Activated CD4-positive, alpha-beta memory T cell treated with anti-CD3 and anti-CD28 coated beads for 36 hours (primary cell): ENCODE results near the gene MBD6. TPM values are rescaled to one million over a fixed set of nuclear protein-coding genes. Genes with fewer than 3 reads are reported as not detected.
"Not testable (repeated sequence)": the region's sequence is repeated elsewhere in the genome, so short reads cannot be mapped to it uniquely, and the experiment has no call there.

ENCODE experiments used
- CTCF ChIA-PET: fragments of 350-600 bp; sonication (Branson Sonifier 250); formaldehyde crosslinking; loops from one replicate; lab custom pipeline; 2021; ENCODE audit warnings: antibody characterized with exemption, inconsistent platforms; lab: Charles Lee
- POLR2A ChIA-PET: fragments of 350-600 bp; sonication (Branson Sonifier 250); formaldehyde crosslinking; loops from one replicate; lab custom pipeline; 2021; ENCODE audit warnings: antibody characterized with exemption; lab: Charles Lee
- DNase-seq: peaks from one replicate; pipeline ENCODE4 v3.0.0-alpha.2; 2020
- H3K27ac Mint-ChIP-seq: one replicate; pipeline ENCODE4 v1.8.0; 2021; ENCODE audit warnings: mixed read lengths
- H3K27me3 Mint-ChIP-seq: one replicate; pipeline ENCODE4 v1.8.0; 2021; ENCODE audit warnings: mixed read lengths
- H3K36me3 Mint-ChIP-seq: one replicate; pipeline ENCODE4 v1.8.0; 2021; ENCODE audit warnings: mixed read lengths
- H3K4me1 Mint-ChIP-seq: one replicate; pipeline ENCODE4 v1.8.0; 2021; ENCODE audit warnings: low read depth, mixed read lengths
- H3K4me3 Mint-ChIP-seq: one replicate; pipeline ENCODE4 v1.8.0; 2021; ENCODE audit warnings: mild to moderate bottlenecking, mixed read lengths
- H3K9me3 Mint-ChIP-seq: one replicate; pipeline ENCODE4 v1.8.0; 2021; ENCODE audit warnings: mixed read lengths
- intact Hi-C: fragments of 100-400 bp; cut with micrococcal nuclease; formaldehyde crosslinking; loops from one replicate; pipeline ENCODE4 v1.15.1; 2023
- total RNA-seq, 2 experiments: library from RNA; stranded (reverse); gene quantifications; one replicate each; pipeline ENCODE4 v1.2.3, GENCODE V29; 2021

The MBD6 gene
- total RNA-seq, 2 experiments from 2014 or later, result 43.5 to 48.2 TPM

DNA sequence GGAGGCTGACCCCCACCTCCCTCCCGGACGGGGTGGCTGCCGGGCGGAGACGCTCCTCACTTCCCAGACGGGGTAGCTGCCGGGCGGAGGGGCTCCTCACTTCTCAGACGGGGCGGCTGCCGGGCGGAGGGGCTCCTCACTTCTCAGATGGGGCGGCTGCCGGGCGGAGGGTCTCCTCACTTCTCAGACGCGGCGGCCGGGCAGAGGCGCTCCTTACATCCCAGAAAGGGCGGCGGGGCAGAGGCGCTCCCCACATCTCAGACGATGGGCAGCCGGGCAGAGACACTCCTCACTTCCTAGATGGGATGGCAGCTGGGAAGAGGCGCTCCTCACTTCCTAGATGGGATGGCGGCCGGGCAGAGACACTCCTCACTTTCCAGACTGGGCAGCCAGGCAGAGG, 14.8 kb upstream of the MBD6 start:
- CTCF ChIA-PET, intact Hi-C loops, POLR2A ChIA-PET, H3K27me3 Mint-ChIP-seq, H3K4me1 Mint-ChIP-seq, DNase-seq, H3K27ac Mint-ChIP-seq, H3K4me3 Mint-ChIP-seq, H3K9me3 Mint-ChIP-seq: not testable (repeated sequence)
- H3K36me3 Mint-ChIP-seq, result peaks cover 48% of the 10 kb centered on the region

DNA sequence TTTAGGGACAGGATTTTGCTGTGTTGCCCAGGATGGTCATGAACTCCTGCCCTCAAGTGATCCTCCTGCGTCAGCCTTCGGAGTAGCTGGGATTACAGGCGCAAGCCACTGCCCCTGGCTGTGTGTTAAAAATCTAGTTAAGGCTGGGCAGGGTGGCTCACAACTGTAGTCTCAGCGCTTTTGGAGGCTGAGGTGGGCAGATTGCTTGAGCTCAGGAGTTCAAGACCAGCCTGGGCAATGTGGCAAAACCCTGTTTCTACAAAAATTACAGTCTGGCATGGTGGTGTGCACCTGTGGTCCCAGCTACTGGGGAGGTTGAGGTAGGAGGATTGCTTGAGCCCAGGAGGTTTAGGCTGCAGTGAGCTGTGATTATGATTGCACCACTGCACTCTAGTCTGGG, 11.5 kb upstream of the MBD6 start:
- intact Hi-C loops, result no loop called here
- Mint-ChIP-seq H3K36me3 (peaks cover 56% of the 10 kb centered on the region), H3K9me3 (no peaks in the 10 kb centered on the region), H3K4me1 (peaks cover 2% of the 10 kb centered on the region), H3K4me3 (no peak overlapping the region), H3K27ac (no peak overlapping the region), H3K27me3 (no peaks in the 10 kb centered on the region)
- no peak for DNase-seq
- POLR2A ChIA-PET, result no interaction called here
- CTCF ChIA-PET, result no interaction called here

DNA sequence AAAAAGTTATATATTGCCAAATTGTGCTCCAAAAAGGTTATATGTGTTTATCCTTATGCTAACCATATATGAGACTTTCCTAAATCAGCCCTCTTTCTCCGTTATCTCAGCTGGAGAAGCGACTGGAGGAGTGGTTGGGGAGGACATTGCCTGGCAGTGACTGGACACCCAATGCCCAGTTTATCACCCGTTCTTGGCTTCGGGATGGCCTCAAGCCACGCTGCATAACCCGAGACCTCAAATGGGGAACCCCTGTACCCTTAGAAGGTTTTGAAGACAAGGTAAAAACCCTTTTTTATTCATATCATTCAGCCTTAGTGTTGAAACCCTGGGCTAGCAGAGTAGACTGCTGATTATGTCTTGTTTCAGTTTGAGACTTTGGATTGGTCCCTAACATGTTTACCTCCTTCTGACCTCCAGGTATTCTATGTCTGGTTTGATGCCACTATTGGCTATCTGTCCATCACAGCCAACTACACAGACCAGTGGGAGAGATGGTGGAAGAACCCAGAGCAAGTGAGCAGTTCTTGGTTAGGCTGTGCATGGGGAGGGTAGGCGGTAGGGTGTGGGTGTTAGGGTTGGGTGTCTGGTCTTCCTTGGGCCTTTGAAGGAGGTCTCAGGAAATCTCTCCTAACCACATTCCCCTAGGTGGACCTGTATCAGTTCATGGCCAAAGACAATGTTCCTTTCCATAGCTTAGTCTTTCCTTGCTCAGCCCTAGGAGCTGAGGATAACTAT, 10.9 kb upstream of the MBD6 start:
- CTCF ChIA-PET, result no interaction called here
- Mint-ChIP-seq H3K9me3 (no peaks in the 10 kb centered on the region), H3K36me3 (peaks cover 60% of the 10 kb centered on the region), H3K27me3 (no peaks in the 10 kb centered on the region), H3K4me1 (peaks cover 2% of the 10 kb centered on the region), H3K4me3 (no peak overlapping the region), H3K27ac (peak overlapping the region; percentile 42)
- intact Hi-C loops, result no loop called here
- no peak for DNase-seq
- POLR2A ChIA-PET, result no interaction called here

DNA sequence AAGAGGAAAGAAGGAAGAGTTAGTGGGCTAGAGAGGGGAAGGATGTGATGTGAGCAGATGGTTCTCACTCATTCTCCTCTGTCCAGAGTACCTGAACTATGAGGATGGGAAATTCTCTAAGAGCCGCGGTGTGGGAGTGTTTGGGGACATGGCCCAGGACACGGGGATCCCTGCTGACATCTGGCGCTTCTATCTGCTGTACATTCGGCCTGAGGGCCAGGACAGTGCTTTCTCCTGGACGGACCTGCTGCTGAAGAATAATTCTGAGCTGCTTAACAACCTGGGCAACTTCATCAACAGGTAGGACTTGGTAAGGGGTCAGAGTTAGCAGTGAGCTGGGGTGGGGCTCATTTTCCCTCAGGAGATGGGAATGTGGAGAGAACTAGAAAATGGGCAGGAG, 10.0 kb upstream of the MBD6 start:
- Mint-ChIP-seq H3K27me3 (no peaks in the 10 kb centered on the region), H3K4me3 (no peak overlapping the region), H3K4me1 (peaks cover 8% of the 10 kb centered on the region), H3K27ac (peak overlapping the region; percentile 46), H3K36me3 (peaks cover 68% of the 10 kb centered on the region), H3K9me3 (no peaks in the 10 kb centered on the region)
- intact Hi-C loops, result no loop called here
- ChIA-PET CTCF (no interaction called here), POLR2A (no interaction called here)
- DNase-seq, result no peak

DNA sequence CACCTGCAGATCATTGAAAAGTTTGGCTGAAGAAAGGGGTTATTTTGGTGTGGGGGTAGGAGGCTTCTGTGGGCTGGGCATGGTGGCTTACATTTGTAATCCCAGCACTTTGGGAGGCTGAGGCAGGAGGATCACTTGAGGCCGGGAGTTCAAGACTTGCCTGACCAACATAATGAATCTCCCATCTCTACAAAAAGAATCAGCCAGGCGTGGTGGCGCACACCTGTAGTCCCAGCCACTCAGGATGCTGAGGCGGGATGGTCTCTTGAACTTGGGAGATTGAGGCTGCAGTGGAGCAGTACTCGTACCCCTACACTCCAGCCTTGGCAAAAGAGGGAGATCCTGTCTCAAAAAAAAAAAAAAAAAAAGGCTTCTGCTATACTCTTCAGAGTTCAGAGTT, 9.4 kb upstream of the MBD6 start:
- no peak for DNase-seq
- no peaks in the 10 kb centered on the region for H3K9me3 Mint-ChIP-seq
- no peak overlapping the region for H3K4me3 Mint-ChIP-seq
- intact Hi-C loops, result no loop called here
- POLR2A ChIA-PET, result interaction anchor here (0.9 to 1.7 kb wide), 2 partner anchors 11 to 22 kb away, joined by 4 read pairs; no protein-coding TSS in a partner anchor
- CTCF ChIA-PET, result no interaction called here
- H3K27ac Mint-ChIP-seq, result no peak overlapping the region
- peaks cover 14% of the 10 kb centered on the region for H3K4me1 Mint-ChIP-seq
- H3K27me3 Mint-ChIP-seq, result no peaks in the 10 kb centered on the region
- H3K36me3 Mint-ChIP-seq, result peaks cover 71% of the 10 kb centered on the region

DNA sequence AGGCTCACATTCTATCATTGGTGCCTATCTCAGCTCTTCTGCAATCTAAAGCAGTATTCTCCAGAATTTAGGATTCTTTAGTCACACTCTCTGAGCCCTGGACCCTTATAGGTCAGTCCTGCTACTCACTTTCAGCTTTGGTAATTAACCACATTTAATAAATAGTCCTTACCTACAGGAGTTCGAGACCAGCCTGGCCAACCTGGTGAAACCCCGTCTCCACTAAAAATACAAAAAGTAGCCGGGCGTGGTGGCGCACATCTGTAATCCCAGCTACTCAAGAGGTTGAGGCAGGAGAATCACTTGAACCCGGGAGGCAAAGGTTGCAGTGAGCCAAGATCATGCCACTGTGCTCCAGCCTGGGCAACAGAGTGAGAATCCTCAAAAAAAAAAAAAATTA, 8.9 kb upstream of the MBD6 start:
- H3K9me3 Mint-ChIP-seq, DNase-seq, H3K27ac Mint-ChIP-seq, CTCF ChIA-PET, intact Hi-C loops, H3K27me3 Mint-ChIP-seq, H3K4me3 Mint-ChIP-seq: not testable (repeated sequence)
- POLR2A ChIA-PET, result interaction anchor here (0.9 to 1.7 kb wide), 2 partner anchors 12 to 23 kb away, joined by 4 read pairs; no protein-coding TSS in a partner anchor
- peaks cover 75% of the 10 kb centered on the region for H3K36me3 Mint-ChIP-seq
- peaks cover 18% of the 10 kb centered on the region for H3K4me1 Mint-ChIP-seq

DNA sequence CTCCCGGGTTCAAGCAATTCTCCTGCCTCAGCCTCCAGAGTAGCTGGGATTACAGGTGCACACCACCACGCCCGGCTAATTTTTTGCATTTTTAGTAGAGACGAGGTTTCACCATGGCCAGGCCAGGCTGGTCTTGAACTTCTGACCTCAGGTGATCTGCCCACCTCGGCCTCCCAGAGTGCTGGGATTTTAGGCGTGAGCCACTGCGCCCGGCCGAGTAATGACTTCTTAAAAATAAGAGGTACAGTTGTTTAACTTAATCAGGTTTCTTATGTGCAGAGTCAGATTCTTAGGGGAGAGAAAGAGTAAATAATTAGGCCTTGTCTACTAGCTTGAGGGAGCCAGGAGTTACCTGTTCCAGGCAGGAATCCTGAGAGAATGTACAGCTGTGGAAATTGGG, 8.4 kb upstream of the MBD6 start:
- POLR2A ChIA-PET, result interaction anchor here (1.7 kb wide), 1 partner anchor 12 kb away, joined by 4 read pairs; no protein-coding TSS in a partner anchor
- DNase-seq, CTCF ChIA-PET, H3K9me3 Mint-ChIP-seq, H3K27ac Mint-ChIP-seq, H3K27me3 Mint-ChIP-seq, H3K4me3 Mint-ChIP-seq, intact Hi-C loops: not testable (repeated sequence)
- H3K36me3 Mint-ChIP-seq, result peaks cover 78% of the 10 kb centered on the region
- H3K4me1 Mint-ChIP-seq, result peaks cover 24% of the 10 kb centered on the region

DNA sequence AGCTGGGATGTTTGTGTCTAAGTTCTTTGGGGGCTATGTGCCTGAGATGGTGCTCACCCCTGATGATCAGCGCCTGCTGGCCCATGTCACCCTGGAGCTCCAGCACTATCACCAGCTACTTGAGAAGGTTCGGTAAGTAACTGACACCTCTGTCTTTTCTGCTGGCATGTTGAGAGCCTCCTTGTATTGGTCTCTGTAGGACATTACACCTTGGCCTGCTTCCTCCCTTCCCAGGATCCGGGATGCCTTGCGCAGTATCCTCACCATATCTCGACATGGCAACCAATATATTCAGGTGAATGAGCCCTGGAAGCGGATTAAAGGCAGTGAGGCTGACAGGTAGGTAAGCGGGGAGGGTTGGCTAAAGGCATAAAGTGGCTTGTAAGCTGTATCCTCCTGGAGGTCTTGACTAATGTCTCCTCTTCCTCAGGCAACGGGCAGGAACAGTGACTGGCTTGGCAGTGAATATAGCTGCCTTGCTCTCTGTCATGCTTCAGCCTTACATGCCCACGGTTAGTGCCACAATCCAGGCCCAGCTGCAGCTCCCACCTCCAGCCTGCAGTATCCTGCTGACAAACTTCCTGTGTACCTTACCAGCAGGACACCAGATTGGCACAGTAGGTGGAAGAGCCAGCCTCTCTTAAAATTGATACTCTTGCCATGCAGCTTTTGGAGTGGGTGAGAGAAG, 7.8 kb upstream of the MBD6 start:
- Mint-ChIP-seq H3K36me3 (peaks cover 77% of the 10 kb centered on the region), H3K27me3 (no peaks in the 10 kb centered on the region), H3K9me3 (no peaks in the 10 kb centered on the region), H3K4me3 (no peak overlapping the region), H3K27ac (peak overlapping the region; percentile 23), H3K4me1 (peaks cover 26% of the 10 kb centered on the region)
- intact Hi-C loops, result no loop called here
- no peak for DNase-seq
- ChIA-PET POLR2A (interaction anchor here (0.5 to 1.7 kb wide), 3 partner anchors 13 to 17 kb away, joined by 3 to 4 read pairs (median 4); no protein-coding TSS in a partner anchor), CTCF (interaction anchor here (1.1 to 1.2 kb wide), 2 partner anchors 38 to 60 kb away, joined by 4 read pairs; partner anchors contain the start of gene INHBE)

DNA sequence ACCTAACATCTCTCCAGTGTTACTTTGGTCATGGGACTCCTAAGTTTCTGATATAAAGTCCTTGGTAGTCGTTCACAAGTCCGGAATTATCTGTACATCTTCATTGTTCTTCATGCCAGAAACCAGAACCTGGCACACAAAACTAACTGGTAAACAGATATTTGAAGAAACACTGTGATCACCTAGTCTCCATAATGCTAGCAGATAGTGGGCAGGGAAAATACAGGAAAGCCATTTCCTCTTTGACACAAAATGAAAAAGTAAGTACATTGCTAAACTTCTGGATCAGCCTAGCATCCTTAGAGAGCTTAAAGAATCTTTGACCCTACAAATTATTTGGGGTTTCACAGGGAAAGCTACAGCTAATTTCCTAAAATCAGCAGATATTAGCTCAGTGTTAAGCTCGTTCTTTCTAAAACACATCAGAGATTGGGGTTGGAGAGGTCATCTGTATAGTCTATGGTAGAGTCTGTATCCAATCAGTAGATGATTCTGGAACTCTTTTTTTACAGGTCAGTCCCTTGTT, 7.2 kb upstream of the MBD6 start:
- intact Hi-C loops, result no loop called here
- Mint-ChIP-seq H3K4me3 (no peak overlapping the region), H3K36me3 (peaks cover 81% of the 10 kb centered on the region), H3K27ac (peak overlapping the region; percentile 23), H3K27me3 (no peaks in the 10 kb centered on the region), H3K9me3 (no peaks in the 10 kb centered on the region), H3K4me1 (peaks cover 26% of the 10 kb centered on the region)
- ChIA-PET POLR2A (interaction anchor here (0.5 to 0.6 kb wide), 2 partner anchors 16 kb away, joined by 3 to 4 read pairs; no protein-coding TSS in a partner anchor), CTCF (interaction anchor here (1.1 to 1.2 kb wide), 2 partner anchors 39 to 61 kb away, joined by 4 read pairs; partner anchors contain the start of gene INHBE)
- DNase-seq, result no peak

DNA sequence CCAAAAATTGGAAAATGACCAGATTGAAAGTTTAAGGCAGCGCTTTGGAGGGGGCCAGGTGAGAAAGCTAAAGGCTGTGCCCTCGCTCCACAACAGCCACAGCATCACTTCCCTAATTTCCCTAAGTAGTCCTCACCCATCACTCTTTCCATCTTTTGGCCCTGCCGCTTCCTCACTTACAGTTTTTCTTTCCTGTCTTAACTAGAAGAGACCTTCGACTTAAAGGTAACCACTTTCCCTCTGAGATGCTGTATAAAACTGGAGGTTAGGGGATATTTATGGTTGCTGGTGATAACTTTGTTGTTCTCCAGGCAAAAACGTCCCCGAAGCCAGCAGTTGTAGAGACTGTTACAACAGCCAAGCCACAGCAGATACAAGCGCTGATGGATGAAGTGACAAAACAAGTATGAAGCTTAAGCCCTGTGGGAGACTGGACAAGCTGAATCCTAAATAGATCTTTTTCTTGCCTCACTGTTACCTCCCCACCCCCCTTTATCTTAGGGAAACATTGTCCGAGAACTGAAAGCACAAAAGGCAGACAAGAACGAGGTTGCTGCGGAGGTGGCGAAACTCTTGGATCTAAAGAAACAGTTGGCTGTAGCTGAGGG, 6.6 kb upstream of the MBD6 start:
- DNase-seq, result no peak
- Mint-ChIP-seq H3K4me3 (no peak overlapping the region), H3K27me3 (no peaks in the 10 kb centered on the region), H3K4me1 (peaks cover 29% of the 10 kb centered on the region), H3K9me3 (no peaks in the 10 kb centered on the region), H3K36me3 (peaks cover 79% of the 10 kb centered on the region), H3K27ac (peak overlapping the region; percentile 23)
- ChIA-PET POLR2A (interaction anchor here (1.1 to 1.7 kb wide), 3 partner anchors 15 to 36 kb away, joined by 3 to 10 read pairs (median 4); no protein-coding TSS in a partner anchor), CTCF (interaction anchor here (1.1 to 1.2 kb wide), 3 partner anchors 39 to 61 kb away, joined by 4 read pairs; partner anchors contain the start of gene INHBE)
- intact Hi-C loops, result no loop called here

DNA sequence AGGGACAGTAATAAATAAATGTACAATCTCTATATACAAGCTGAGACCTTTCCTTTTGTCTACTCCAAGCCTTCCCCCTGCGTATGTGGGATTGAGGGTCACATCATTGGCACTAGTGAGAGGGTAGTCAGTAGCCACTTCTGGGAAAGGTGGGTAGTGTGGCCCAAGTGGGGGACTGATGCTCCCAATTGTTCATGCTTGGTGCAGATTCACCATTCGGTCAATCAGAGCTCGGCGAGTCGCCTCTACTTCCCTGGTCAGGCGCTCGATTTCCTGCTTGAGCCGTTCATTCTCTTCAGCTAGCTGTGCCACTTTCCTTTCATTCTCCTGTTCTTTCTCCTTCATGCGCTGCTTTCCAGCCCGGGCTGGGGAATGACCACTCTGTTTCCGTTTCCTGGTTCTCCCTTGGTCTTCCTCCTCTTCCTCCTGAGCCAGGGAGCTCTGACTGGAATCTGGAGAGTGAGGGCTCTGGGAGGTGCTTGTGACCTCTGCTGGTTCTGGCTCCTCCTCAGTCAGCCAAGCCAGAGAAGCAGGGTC, 5.9 kb upstream of the MBD6 start:
- Mint-ChIP-seq H3K27ac (peak overlapping the region; percentile 70), H3K4me1 (peaks cover 36% of the 10 kb centered on the region), H3K27me3 (no peaks in the 10 kb centered on the region), H3K9me3 (no peaks in the 10 kb centered on the region), H3K36me3 (peaks cover 77% of the 10 kb centered on the region), H3K4me3 (no peak overlapping the region)
- no peak for DNase-seq
- ChIA-PET CTCF (interaction anchor here (1.1 kb wide), 1 partner anchor 58 kb away, joined by 4 read pairs; no protein-coding TSS in a partner anchor), POLR2A (interaction anchor here (0.5 to 1.7 kb wide), 4 partner anchors 11 to 36 kb away, joined by 3 to 10 read pairs (median 4); no protein-coding TSS in a partner anchor)
- intact Hi-C loops, result no loop called here
